ENCODE data around the gene FAM120B.

Gene FAM120B

DNA sequence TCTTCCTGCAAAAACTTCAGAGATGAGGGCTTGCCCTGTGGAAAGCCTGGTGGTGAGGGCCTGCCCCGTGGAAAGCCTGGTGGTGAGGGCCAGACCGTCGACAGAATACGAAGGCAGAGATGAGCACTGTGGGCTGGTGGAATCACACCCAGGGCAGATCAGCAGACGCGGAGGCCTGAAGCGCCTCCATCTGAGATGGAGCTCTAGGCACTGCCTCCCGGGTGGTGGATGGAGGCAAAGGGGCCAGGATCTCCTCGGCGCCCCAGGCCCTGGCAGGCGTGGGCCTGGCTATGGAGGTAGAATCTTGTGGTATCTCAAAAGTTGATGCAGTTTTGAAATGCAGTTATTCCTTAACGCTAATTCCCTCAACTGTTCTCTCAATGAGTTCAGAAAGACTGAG is 141.8 kb downstream of the FAM120B start:
- no peak for DNase-seq

DNA sequence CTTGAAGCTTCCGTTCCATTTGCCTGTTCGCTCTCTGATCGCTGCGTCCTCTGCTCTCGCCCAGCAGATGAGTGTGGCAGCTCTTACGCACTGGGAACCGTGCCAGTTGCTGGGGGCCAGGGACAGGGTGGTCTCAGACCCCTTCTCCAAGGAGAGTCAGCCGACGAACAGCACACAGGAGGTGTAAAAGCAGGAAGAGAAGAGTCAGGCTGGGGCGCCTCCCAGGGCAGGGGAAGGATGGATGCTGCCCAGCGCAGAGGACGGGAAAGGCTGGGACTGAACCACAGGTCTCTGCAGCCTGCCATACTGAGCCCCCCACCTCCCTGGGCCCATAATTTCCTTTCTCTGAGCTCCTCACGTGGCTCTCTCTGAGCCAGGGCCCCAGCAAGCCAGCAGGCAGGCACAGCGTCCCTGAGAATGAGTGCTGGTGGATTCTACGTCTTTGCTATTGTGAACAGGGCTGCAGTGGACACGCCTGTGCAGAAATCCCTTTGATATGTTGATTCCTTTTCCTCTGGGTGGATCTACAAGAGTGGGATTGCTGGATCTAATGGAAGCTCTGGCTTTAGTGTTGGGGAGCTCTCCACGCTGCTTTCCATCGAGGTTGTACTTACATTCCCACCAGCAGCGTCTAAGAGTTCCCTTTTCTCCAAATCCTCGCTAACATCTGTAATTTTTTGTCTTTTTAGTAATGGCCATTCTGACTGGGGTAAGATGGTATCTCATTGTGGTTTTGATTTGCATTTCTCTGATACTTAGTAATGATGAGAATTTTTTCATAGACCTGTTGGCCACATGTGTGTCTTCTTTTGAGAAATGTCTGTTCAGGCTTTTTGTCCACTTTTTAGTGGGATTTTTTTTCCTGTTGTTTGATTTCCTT is 142.4 kb downstream of the FAM120B start:
- DNase-seq = no peak

DNA sequence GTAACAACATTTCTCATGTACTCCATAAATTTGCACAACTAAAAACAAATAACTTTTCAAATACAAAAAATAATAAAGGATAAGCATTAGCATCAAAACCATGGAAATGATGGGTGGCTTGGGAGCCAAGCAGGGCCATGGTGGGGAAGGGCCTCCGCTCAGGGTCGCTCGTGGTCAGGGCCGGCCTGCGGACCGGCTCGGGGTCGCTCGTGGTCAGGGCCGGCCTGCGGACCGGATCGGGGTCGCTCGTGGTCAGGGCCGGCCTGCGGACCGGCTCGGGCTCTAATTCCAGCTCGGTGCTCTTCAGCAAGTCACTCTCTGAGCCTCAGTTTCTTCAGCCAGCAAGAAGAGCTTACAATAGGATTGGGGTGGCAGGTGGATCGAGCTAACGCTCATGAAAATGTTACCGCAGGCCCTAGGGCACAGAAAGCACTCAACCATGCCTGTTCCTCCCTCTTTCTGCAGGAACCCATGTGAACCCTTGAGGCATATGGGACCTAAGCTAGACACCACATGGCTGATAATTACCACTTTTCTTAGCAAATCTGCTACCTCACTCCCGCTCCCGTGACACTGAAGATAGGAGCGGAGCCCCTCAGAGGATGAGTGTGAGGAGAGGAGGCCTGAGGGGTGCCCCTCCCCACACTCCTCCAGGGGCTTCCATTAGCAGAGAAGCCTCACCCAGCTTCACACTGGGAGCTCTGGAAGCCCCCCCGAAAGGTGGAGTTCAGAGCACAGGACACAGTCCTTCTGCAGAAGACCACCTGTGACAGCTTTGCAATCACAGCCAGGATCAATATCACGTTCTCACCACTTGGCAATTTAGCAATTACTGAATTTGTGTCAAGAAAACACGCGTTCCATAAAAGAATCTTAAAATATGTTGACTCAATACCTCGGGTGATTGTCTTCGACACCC is 143.5 kb downstream of the FAM120B start:
- no peak for DNase-seq

DNA sequence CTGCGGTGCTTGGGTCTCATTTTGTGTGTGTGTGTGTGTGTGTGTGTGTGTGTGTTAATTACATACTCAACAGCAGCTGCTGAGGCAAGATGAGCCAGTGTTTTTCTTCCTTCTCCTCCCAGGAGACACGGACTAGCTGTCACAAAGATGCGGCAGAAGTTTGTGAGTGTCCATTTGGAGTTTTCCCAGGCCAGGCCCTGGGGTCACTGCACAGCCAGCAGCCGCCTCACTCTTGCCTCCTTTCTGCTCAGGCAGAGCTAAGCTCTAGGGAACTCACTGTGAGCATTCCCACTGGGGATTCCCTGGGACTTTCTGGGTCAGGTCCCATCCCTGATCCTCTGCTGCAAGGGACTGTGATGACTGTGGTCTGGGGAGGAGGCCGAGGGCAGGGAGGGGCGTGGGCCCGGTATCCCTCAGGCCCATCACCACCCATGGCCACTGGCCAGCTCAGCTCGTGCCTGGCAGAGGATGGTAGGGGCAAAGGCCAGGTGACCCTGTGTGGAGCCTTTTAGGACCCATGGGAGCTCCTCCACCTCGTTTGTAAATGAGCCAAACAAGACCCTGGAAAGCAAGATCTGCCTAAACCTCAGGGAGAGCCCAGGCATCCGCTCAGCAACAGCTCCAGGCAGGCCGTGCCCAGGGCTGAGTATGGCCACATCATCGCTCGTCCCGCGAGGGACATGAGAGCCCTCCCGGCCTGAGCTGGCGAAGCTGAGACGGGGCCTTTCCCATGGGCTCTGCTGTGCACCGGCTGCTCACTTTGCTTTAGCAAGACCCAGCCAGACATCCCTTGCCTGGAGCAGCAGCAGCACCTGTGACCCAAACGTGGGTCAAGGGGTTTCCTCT is 144.6 kb downstream of the FAM120B start:
- no peak for DNase-seq

DNA sequence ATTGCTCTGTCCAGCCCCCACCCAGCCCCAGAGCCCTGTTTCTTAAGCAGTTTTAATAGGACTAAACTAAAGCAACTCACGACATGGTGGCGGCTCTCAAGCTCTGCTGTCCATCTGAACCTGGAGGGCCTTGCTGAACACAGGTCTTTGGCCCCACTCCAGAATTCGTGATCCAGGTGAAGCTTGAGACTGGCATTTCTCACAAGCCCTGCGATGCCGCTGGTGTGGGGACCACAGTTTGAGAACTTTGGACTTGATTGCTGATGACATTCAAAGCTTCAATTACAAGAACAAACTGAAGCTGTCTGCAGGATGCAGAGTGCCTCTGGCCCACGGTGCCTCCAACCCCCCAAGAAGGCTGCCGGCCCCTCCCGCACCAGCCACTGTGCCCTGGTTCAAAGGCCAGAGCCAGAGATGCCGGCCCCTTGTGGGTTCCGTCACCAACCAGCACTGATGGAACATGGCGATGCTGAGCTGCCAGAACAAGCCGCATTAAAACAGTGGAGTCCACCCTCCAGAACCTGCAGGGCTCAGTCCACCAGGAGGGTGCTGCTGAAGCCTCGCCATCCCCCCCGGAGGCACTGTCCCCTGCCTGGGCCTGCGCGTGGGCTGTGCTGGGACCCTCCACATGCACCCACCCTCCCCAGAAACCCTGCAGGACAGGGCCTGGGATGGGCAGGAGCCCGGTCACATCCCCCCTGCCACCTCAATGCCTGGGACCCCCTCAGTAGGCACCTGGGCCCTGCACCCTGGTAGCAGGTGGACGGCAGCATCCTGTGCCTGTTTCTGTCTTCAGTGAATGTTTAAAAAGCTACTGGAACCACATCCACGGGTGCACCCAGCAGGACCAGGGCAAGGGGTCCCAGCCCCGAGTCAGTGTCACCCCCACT is 145.4 kb downstream of the FAM120B start:
- no peak for DNase-seq

DNA sequence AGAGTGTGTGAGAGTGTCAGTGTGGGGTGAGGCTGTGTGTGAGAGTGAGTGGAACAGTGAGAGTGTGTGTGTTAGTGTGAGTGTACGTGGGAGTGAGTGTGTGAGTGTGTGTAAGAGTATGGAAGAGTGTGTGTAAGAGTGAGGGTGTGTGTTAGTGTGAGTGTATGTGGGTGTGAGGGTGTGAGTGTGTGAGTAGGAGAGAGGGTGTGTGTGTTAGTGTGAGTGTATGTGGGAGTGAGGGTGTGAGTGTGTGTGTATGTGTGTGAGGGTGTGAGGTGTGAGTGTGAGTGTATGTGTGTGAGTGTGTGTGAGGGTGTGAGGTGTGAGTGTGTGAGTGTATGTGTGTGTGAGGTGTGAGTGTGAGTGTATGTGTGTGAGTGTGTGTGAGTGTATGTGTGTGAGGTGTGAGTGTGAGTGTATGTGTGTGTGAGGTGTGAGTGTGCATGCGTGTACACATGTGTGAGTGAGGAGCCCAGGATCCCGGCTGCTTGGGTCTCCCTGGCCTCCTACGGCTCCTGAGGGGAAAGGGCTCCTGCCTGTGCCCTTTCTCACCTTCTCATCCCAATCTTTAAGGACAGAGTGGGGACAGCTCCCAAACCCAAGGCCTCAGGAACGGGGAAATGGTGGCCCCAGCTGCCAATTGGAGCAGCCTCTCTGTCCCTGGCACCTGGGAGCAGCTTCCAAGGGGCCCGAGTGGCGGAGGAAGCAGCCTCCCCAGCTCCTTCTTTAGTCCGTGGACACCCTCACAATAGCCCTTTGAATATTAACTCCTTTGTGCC is 146.4 kb downstream of the FAM120B start:
- DNase-seq = no peak

DNA sequence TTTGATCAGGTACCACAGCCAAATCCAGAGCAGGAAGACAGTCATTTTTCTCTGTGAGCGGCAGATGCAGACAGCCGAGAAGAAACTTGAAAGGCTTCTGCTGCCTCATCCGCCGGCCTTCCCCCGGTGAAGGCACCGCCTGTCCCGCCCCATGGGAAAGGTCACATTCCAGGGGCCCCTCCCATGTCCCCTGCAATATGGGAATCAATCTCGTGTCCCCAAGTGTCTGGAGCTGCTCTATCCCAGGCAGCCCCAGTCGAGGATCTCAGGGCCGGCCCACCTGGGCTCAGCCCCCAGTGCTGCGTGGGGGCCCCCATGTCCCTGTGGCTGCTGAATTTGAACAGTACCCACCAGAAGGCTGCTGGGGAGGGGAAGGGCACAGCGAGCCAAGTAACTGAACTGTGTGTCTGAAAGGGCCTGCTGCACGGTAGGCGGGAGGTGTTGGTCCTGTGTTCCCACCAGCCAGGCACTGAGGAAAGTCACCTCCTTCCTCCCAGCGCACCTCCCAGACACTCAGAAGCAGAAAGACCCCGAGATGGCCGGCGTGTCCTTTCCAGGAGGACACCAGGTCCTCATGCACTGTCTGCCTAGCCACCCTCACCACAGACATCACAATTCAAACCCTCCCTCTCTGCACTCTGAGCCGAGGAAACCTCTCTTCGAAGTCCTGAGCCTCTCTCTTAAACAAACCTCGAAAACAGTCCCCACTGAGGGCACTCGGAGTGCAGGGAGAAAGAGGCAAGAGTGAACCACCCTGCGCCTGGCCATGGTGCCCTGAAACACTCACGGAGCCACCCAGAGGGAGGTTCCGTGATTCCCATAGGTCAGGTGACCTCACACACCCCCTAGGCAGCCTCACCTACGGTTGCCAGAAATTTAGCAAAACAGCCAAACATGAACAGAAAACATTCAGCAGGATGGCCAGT is 147.3 kb downstream of the FAM120B start:
- no peak for DNase-seq

DNA sequence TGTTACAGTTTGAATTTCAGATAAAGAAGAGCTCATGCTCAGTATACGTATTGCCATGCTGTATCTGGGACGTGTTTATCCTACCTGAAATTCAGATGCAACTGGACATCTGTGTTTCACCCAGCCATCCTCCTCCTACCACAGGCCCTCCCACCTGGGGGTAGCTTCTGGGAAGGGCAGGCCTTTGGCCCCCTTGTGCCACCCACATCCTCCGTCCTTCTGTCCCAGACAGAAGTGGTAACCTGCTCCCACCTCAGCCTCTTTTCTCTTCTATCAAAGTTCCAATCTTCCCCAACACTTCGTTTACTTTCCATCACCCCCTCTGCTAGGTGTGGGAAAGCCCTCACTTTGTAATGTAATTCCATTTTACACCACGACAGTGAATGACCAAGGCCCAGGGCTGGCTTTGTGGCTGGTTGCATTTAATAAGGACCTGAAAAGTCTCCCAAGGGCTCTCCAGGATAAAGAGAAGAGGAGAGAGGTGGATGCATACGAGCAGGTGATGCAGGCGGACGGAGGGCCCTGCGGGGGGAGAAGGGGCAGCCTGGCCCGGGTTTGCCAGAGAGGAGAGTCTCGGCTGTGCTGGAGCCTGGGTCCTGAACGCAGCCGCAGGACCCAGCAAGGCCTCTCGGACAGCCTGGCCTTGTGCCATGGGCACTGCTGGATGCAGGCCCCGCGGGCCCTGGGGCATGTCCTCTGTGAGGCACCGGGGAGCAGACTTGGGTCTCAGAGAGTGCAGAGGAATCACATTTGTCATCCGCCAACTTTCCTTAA is 148.1 kb downstream of the FAM120B start:
- no peak for DNase-seq

DNA sequence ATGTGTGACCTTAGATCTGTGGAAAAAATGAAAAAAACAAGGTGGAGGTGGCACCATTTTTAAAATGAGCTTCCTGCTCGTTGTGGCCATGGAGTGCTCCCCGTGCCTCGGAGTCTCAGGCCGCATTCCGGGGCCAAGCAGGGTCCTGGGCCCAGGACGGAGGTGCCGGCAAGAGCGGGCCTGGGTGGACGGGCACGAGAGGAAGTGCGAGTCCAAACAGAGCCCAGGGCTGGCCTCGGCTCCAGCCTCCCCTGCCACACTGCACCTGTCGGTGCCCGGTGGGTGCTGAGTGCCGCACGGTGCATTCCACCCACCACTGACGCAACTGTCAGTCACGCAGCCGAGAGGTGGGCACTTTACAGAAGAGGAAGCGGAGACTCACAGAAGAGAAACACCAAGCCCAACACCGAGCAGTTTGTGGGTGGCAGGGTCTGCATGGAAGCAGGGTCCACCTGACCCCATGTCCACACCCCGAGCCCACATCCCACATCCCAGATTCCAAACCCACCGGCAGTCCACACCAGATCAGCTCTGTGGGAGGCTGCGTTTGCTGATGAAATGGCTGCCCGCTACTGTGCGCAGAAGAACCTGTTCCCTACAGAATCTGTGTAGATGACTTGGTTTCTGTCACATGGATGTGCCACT is 148.9 kb downstream of the FAM120B start:
- DNase-seq = no peak

DNA sequence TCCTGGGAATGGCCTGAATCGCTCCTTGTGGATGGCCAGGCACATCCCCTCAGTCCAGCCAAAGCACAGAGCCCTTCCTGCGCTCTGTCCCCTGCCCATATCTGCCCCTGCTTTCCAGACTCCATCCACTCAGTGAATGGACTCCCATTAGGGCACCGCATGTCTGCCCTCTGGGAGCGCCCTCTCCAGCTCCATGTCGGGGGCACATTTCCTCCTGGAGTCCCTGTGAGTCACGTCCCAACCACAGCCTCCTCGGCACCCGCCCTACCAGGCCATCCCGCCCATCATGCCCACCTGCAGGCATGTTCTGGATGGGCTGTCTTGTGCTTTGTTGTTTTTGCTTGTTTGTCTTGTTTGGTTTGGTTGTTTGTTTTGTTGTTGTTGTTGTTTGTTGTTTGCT is 149.8 kb downstream of the FAM120B start:
- DNase-seq = no peak
